ENCODE data around the gene MRPL23. TPM values are rescaled to one million over a fixed set of nuclear protein-coding genes. Genes with fewer than 3 reads are reported as not detected.

MRPL23 gene
- total RNA-seq, 1 donor from 2014 or later, result 26.9 TPM

DNA sequence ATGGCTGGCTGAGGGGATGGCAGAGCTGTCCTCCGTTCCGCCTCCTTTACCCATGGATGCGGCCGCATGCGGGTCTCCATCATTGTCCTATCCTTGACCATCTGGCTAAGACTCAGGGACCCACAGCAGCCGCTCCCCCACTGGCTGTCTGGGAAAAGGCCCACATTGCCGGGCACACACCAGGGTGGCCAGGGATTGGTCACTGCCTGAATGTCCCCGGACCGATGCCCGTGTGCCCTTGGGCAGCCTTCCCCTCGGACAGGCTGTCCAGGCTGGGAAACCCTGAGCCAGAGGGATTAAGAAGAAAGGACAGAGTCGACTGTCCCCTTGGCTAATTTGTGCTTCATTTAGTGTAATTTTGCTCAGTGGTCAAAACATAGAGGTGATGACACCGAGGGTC, 28.1 kb downstream of the MRPL23 start:
- Histone ChIP-seq H3K4me2 (ENCODE audit: low read length) (no peak overlapping the region), H3K9me3 (ENCODE audit: insufficient read depth, low read depth, low read length) (no peaks in the 10 kb centered on the region), H3K4me1 (ENCODE audit: insufficient read depth, low read length) (no peaks in the 10 kb centered on the region), H3K27ac (ENCODE audit: low read depth, low read length) (no peak overlapping the region), H2AFZ (ENCODE audit: low read depth, low read length) (no peak overlapping the region), H3K79me2 (ENCODE audit: insufficient read depth, low read length) (no peaks in the 10 kb centered on the region), H3K4me3 (ENCODE audit: insufficient read depth, low read depth, low read length) (no peak overlapping the region), H3K27me3 (ENCODE audit: insufficient read depth, low read length) (no peaks in the 10 kb centered on the region), H3K36me3 (ENCODE audit: insufficient read depth, low read length) (no peaks in the 10 kb centered on the region), H3K9ac (ENCODE audit: low read length) (no peak overlapping the region), H4K20me1 (ENCODE audit: insufficient read depth, low read length) (no peaks in the 10 kb centered on the region)
- Mint-ChIP-seq H3K4me1 (ENCODE audit: low read depth, unreplicated experiment) (no peaks in the 10 kb centered on the region), H3K36me3 (ENCODE audit: low read depth, unreplicated experiment) (no peaks in the 10 kb centered on the region), H3K9me3 (ENCODE audit: unreplicated experiment) (no peaks in the 10 kb centered on the region), H3K4me3 (ENCODE audit: unreplicated experiment) (no peak overlapping the region), H3K27ac (ENCODE audit: unreplicated experiment) (no peak overlapping the region), H3K27me3 (ENCODE audit: low read depth, unreplicated experiment) (no peaks in the 10 kb centered on the region)
- no peak for TF ChIP-seq EZH2 (IDR thresholded peaks at IDR 0.05; ENCODE audit: insufficient read depth, low read length)
- TF ChIP-seq, protein P1, sequence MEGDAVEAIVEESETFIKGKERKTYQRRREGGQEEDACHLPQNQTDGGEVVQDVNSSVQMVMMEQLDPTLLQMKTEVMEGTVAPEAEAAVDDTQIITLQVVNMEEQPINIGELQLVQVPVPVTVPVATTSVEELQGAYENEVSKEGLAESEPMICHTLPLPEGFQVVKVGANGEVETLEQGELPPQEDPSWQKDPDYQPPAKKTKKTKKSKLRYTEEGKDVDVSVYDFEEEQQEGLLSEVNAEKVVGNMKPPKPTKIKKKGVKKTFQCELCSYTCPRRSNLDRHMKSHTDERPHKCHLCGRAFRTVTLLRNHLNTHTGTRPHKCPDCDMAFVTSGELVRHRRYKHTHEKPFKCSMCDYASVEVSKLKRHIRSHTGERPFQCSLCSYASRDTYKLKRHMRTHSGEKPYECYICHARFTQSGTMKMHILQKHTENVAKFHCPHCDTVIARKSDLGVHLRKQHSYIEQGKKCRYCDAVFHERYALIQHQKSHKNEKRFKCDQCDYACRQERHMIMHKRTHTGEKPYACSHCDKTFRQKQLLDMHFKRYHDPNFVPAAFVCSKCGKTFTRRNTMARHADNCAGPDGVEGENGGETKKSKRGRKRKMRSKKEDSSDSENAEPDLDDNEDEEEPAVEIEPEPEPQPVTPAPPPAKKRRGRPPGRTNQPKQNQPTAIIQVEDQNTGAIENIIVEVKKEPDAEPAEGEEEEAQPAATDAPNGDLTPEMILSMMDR (IDR thresholded peaks at IDR 0.05; ENCODE audit: insufficient read depth, low read depth, low read length), result no peak
- DNase-seq (ENCODE audit: low read depth) (no peak), FAIRE-seq (no peak)

DNA sequence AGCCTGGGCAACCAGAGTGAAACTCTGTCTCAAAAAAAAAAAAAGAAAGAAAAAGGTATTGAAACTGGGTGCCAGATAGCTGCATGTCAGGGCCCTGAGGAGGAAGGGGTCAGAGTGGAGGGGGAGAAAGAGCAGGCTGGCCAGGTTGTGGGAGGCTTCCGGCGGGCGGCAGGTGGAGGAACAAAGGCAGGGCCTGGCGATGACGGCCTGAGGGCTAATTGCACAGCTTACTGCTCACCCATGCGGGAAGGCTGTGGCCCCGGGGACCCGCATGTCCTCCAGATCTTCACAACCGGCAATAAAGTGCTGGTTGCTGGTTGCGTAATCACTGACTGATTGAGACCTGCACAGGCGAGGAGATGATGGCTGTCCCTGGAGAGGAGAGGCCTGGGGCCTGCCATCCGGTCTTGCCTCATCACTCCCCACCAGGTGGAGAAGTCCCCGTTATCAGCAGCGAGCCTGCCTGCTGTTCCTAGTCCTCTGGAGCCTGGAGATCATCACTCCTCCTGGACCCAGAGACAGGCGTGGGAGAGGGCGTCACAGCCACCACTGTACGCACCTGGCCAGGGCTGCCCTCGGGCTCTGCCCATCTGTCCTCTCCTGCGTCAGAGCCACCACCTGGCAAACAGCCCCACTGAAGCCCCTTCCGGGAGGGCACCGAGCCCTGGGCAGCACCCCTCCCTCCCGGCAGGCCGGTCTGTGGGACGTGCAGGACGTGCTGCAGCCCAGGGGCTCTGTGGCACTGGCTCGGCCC, 31.8 kb downstream of the MRPL23 start:
- no peak for FAIRE-seq

More for the DNA sequence above, 31.8 kb downstream of the MRPL23 start:
- no peak overlapping the region for H3K4me3 ChIP-seq (ENCODE audit: insufficient read depth, low read depth, low read length)
- Mint-ChIP-seq H3K27ac (ENCODE audit: unreplicated experiment) (no peak overlapping the region), H3K4me1 (ENCODE audit: low read depth, unreplicated experiment) (no peaks in the 10 kb centered on the region), H3K4me3 (ENCODE audit: unreplicated experiment) (no peak overlapping the region), H3K27me3 (ENCODE audit: low read depth, unreplicated experiment) (no peaks in the 10 kb centered on the region), H3K36me3 (ENCODE audit: low read depth, unreplicated experiment) (no peaks in the 10 kb centered on the region), H3K9me3 (ENCODE audit: unreplicated experiment) (no peaks in the 10 kb centered on the region)
- H3K27me3 ChIP-seq (ENCODE audit: insufficient read depth, low read length), result no peaks in the 10 kb centered on the region
- H3K4me1 ChIP-seq (ENCODE audit: insufficient read depth, low read length), result no peaks in the 10 kb centered on the region
- no peaks in the 10 kb centered on the region for H3K79me2 ChIP-seq (ENCODE audit: insufficient read depth, low read length)
- no peak for DNase-seq (ENCODE audit: low read depth)
- H4K20me1 ChIP-seq (ENCODE audit: insufficient read depth, low read length), result no peaks in the 10 kb centered on the region
- TF ChIP-seq, protein P1 (IDR thresholded peaks at IDR 0.05; ENCODE audit: insufficient read depth, low read depth, low read length), result no peak
- no peak for TF ChIP-seq EZH2 (IDR thresholded peaks at IDR 0.05; ENCODE audit: insufficient read depth, low read length)
- H3K27ac ChIP-seq (ENCODE audit: low read depth, low read length), result no peak overlapping the region
- H3K9ac ChIP-seq (ENCODE audit: low read length), result no peak overlapping the region
- H3K4me2 ChIP-seq (ENCODE audit: low read length), result no peak overlapping the region
- no peaks in the 10 kb centered on the region for H3K36me3 ChIP-seq (ENCODE audit: insufficient read depth, low read length)
- no peaks in the 10 kb centered on the region for H3K9me3 ChIP-seq (ENCODE audit: insufficient read depth, low read depth, low read length)
- no peak overlapping the region for H2AFZ ChIP-seq (ENCODE audit: low read depth, low read length)

Data from astrocyte (in vitro differentiated cells and primary cell).